H1 (cell line): Measurements from ENCODE around the gene HERC4. TPM values are rescaled to one million over a fixed set of nuclear protein-coding genes. Genes with fewer than 3 reads are reported as not detected.
"Not testable (repeated sequence)": the region's sequence is repeated elsewhere in the genome, so short reads cannot be mapped to it uniquely, and the experiment has no call there.

Source experiments
- CTCF ChIA-PET: fragments of 300-600 bp; sonication (Branson Sonifier 250); formaldehyde crosslinking; loops from one replicate; lab custom pipeline; 2021; ENCODE audit not compliant: partially characterized antibody; lab: Charles Lee
- POLR2A ChIA-PET: fragments of 300-600 bp; sonication (Branson Sonifier 250); formaldehyde crosslinking; loops from one replicate; lab custom pipeline; 2021; ENCODE audit warnings: inconsistent platforms; ENCODE audit not compliant: partially characterized antibody; lab: Charles Lee
- DNase-seq, 2 experiments: peaks; one replicate each; pipeline versions ENCODE4 v3.0.0 to v3.0.0-alpha.2; 2010 to 2022; ENCODE audit warnings: low spot score in 2 of 2, low read depth in 1 of 2, mixed read lengths in 1 of 2
- FAIRE-seq: peaks from 2 replicates; lab custom pipeline; 2011; peaks lifted over from hg19 to GRCh38; lab: Jason Lieb, UNC
- H2AFZ ChIP-seq: 2 replicates; pipeline ENCODE4 v1.8.1; 2012; ENCODE audit warnings: low read length, inconsistent platforms
- H2AK5ac ChIP-seq: 2 replicates; pipeline ENCODE4 v1.6.1; 2013; ENCODE audit warnings: low read depth, low read length
- H2BK120ac ChIP-seq: replicated peaks from 2 replicates; pipeline ENCODE3; 2013; ENCODE audit warnings: low read depth, low read length, inconsistent platforms
- H2BK12ac ChIP-seq: 2 replicates; pipeline ENCODE4 v1.6.1; 2013; ENCODE audit warnings: low read depth, low read length
- H2BK15ac ChIP-seq: 2 replicates; pipeline ENCODE4 v1.6.1; 2013; ENCODE audit warnings: low read length
- H2BK20ac ChIP-seq: 2 replicates; pipeline ENCODE4 v1.6.1; 2013; ENCODE audit warnings: low read length
- H2BK5ac ChIP-seq: 2 replicates; pipeline ENCODE4 v1.6.1; 2013; ENCODE audit warnings: low read depth, low read length
- H3K14ac ChIP-seq: 2 replicates; pipeline ENCODE4 v1.6.1; 2013; ENCODE audit warnings: inconsistent platforms; ENCODE audit not compliant: insufficient read length
- H3K18ac ChIP-seq: 2 replicates; pipeline ENCODE4 v1.6.1; 2013; ENCODE audit warnings: low read length; ENCODE audit errors: extremely low read depth
- H3K23ac ChIP-seq: 2 replicates; pipeline ENCODE4 v1.6.1; 2013; ENCODE audit warnings: inconsistent platforms; ENCODE audit not compliant: insufficient read length
- H3K23me2 ChIP-seq: 2 replicates; pipeline ENCODE4 v1.6.1; 2013; ENCODE audit warnings: low read depth, low read length
- H3K27ac ChIP-seq: 2 replicates; pipeline ENCODE4 v1.6.1; 2011; ENCODE audit warnings: low read depth, low read length, inconsistent platforms
- H3K27me3 ChIP-seq, 4 experiments: replicated peaks in 1 of 4; 1 replicate in 1 of 4; 2 replicates in 3 of 4; pipeline versions ENCODE4 v1.6.1 to v1.8.1; 2011 to 2013; ENCODE audit warnings: low read length in 3 of 4, mild to moderate bottlenecking in 3 of 4, inconsistent platforms in 2 of 4, mixed read lengths in 2 of 4, moderate library complexity in 1 of 4; ENCODE audit not compliant: control insufficient read depth in 3 of 4, insufficient read depth in 3 of 4; ENCODE audit errors: extremely low read depth in 1 of 4
- H3K36me3 ChIP-seq, 4 experiments: 2 replicates each; pipeline versions ENCODE4 v1.6.1 to v1.8.1; 2011 to 2013; ENCODE audit warnings: mild to moderate bottlenecking in 4 of 4, low read length in 3 of 4, moderate library complexity in 2 of 4, control low read depth in 1 of 4, inconsistent platforms in 1 of 4; ENCODE audit not compliant: insufficient read depth in 4 of 4, control insufficient read depth in 2 of 4
- H3K4ac ChIP-seq: replicated peaks from 2 replicates; pipeline ENCODE3; 2013; ENCODE audit warnings: low read length, low read depth, mixed read lengths, inconsistent platforms; ENCODE audit not compliant: insufficient read length
- H3K4me1 ChIP-seq, 4 experiments: replicated peaks in 1 of 4; 1 replicate in 1 of 4; 2 replicates in 3 of 4; pipeline versions ENCODE4 v1.6.1 to v1.8.1; 2011 to 2013; ENCODE audit warnings: low read length in 3 of 4, inconsistent platforms in 2 of 4, mixed read lengths in 1 of 4; ENCODE audit not compliant: insufficient read depth in 4 of 4, control insufficient read depth in 3 of 4
- H3K4me2 ChIP-seq, 2 experiments: 2 replicates each; pipeline versions ENCODE4 v1.6.1 to v1.8.1; 2011 to 2013; ENCODE audit warnings: low read depth in 2 of 2, low read length in 2 of 2, control low read depth in 1 of 2, inconsistent platforms in 1 of 2, mild to moderate bottlenecking in 1 of 2; ENCODE audit not compliant: insufficient read depth in 1 of 2
- H3K4me3 ChIP-seq, 4 experiments: fragments of 200-600, 300-600 bp in 1 of 4; sonication (generic), shearing (Covaris generic), sonication (Bioruptor Twin) in 1 of 4; 2 replicates each; pipeline versions ENCODE4 v1.5.1 to v1.8.1; 2011 to 2016; ENCODE audit warnings: low read length in 4 of 4, low read depth in 3 of 4, control low read depth in 2 of 4, inconsistent platforms in 2 of 4, mild to moderate bottlenecking in 2 of 4, mixed read lengths in 1 of 4, moderate library complexity in 1 of 4; ENCODE audit not compliant: insufficient read depth in 2 of 4; ENCODE audit errors: extremely low read depth in 1 of 4
- H3K56ac ChIP-seq: replicated peaks from 2 replicates; pipeline ENCODE3; 2013; ENCODE audit warnings: low read depth, mild to moderate bottlenecking, mixed read lengths, low read length, inconsistent platforms; ENCODE audit not compliant: insufficient read length
- H3K79me1 ChIP-seq: 2 replicates; pipeline ENCODE4 v1.6.1; 2013; ENCODE audit warnings: low read depth, low read length, control low read depth
- H3K79me2 ChIP-seq, 2 experiments: 2 replicates each; pipeline versions ENCODE4 v1.6.1 to v1.8.1; 2012 to 2013; ENCODE audit warnings: low read length in 2 of 2, mild to moderate bottlenecking in 2 of 2, inconsistent platforms in 1 of 2; ENCODE audit not compliant: insufficient read depth in 2 of 2, control insufficient read depth in 1 of 2
- H3K9ac ChIP-seq, 4 experiments: replicated peaks in 1 of 4; 1 replicate in 1 of 4; 2 replicates in 3 of 4; pipeline versions ENCODE4 v1.6.1 to v1.8.1; 2011 to 2013; ENCODE audit warnings: low read depth in 3 of 4, low read length in 3 of 4, control low read depth in 2 of 4, mild to moderate bottlenecking in 2 of 4, moderate library complexity in 2 of 4, inconsistent platforms in 1 of 4; ENCODE audit errors: extremely low read depth in 1 of 4
- H3K9me3 ChIP-seq, 2 experiments: 2 replicates each; pipeline versions ENCODE4 v1.6.1 to v1.8.1; 2012 to 2013; ENCODE audit warnings: mild to moderate bottlenecking in 2 of 2, moderate library complexity in 2 of 2, control low read depth in 1 of 2, inconsistent platforms in 1 of 2, low read depth in 1 of 2, low read length in 1 of 2, mixed read lengths in 1 of 2; ENCODE audit not compliant: insufficient read depth in 2 of 2
- H4K20me1 ChIP-seq, 2 experiments: replicated peaks in 1 of 2; 2 replicates each; pipeline versions ENCODE3 to v1.8.1; 2011 to 2013; ENCODE audit warnings: inconsistent platforms in 2 of 2, low read length in 2 of 2, mild to moderate bottlenecking in 1 of 2; ENCODE audit not compliant: insufficient read depth in 2 of 2, control insufficient read depth in 1 of 2
- H4K5ac ChIP-seq: 2 replicates; pipeline ENCODE4 v1.6.1; 2013; ENCODE audit warnings: low read length, low read depth, mixed read lengths, inconsistent platforms; ENCODE audit not compliant: insufficient read length
- H4K8ac ChIP-seq: 2 replicates; pipeline ENCODE4 v1.8.0; 2013; ENCODE audit warnings: mild to moderate bottlenecking, moderate library complexity, low read length, inconsistent platforms; ENCODE audit not compliant: insufficient read depth; ENCODE audit errors: extremely low read depth
- H4K91ac ChIP-seq: replicated peaks from 2 replicates; pipeline ENCODE3; 2013; ENCODE audit warnings: low read length, mixed read lengths, inconsistent platforms; ENCODE audit not compliant: insufficient read length
- WGBS, 2 experiments: shearing (Covaris generic) in 1 of 2; methylation state at CpG; one replicate each; pipeline versions ENCODE4 v1.1.6 to v1.1.7; 2013 to 2015; ENCODE audit warnings: low lambda C conversion rate in 2 of 2, mixed read lengths in 2 of 2, inconsistent platforms in 1 of 2, low coverage in 1 of 2, missing lambda C conversion rate in 1 of 2; ENCODE audit not compliant: insufficient replicate concordance in 2 of 2, insufficient coverage in 1 of 2, insufficient read length in 1 of 2; ENCODE audit errors: extremely low coverage in 1 of 2, missing lambda C conversion rate in 1 of 2; 5-methylcytosine and 5-hydroxymethylcytosine counted together
- polyA plus RNA-seq, 7 experiments: library from polyadenylated mRNA; depleted of rRNA in 3 of 7; stranded (reverse) in 5 of 7; unstranded in 2 of 7; fragments of >200 nt in 5 of 7; fragments of 200-250 nt in 2 of 7; gene quantifications; 1 replicate in 5 of 7; 2 replicates in 1 of 7; 4 replicates in 1 of 7; pipeline versions ENCODE4 v1.2.1 to v1.2.3, GENCODE V29; 2011 to 2013; ENCODE audit warnings: missing spikeins in 2 of 7, mixed read lengths in 2 of 7
- total RNA-seq: library from RNA; stranded (reverse); fragmentation: NEBNext Ultra II Directional; extraction: Animal tissue kit (Norgen Biotek cat#: 25700); gene quantifications from 2 replicates; pipeline ENCODE4 v1.2.1, GENCODE V29; 2021

HERC4 gene
- total and polyA plus RNA-seq, 2 of the 8 experiments (the other 6 are each of a cell fraction or from before 2014, with no cell fraction given), result 7.5 to 44.0 TPM

DNA sequence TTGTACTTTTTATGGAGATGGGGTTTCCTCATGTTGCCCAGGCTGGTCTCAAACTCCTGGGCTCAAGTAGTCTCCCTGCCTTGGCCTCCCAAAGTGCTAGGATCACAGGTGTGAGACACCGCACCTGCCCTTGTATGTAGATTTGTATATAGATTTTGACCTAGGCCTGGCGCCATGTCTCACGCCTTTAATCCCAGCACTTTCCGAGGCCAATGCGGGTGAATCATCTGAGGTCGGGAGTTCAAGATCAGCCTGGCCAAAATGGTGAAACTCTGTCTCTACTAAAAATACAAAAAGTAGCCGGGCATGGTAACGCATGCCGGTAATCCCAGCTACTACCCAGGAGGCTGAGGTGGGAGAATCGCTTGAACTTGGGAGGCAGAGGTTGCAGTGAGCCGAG, 197.7 kb downstream of the HERC4 start:
- H3K27ac ChIP-seq, H2BK12ac ChIP-seq, H4K20me1 ChIP-seq, H3K4me1 ChIP-seq, H3K23ac ChIP-seq, FAIRE-seq, H3K4ac ChIP-seq, H2BK120ac ChIP-seq, H2BK15ac ChIP-seq, H2AFZ ChIP-seq, H3K4me2 ChIP-seq, H3K79me1 ChIP-seq, H3K36me3 ChIP-seq, H3K4me3 ChIP-seq, H4K8ac ChIP-seq, H3K23me2 ChIP-seq, H3K27me3 ChIP-seq, H4K5ac ChIP-seq, DNase-seq, H3K18ac ChIP-seq, H3K9ac ChIP-seq, H2BK5ac ChIP-seq, H3K14ac ChIP-seq, H2AK5ac ChIP-seq, H3K79me2 ChIP-seq, H3K56ac ChIP-seq, H3K9me3 ChIP-seq, H2BK20ac ChIP-seq, H4K91ac ChIP-seq: not testable (repeated sequence)
- CTCF ChIA-PET, result interaction anchor here (1.8 to 2.7 kb wide), 2 partner anchors 22 to 89 kb away, joined by 4 to 14 read pairs; no protein-coding TSS in a partner anchor
- 95% methylated on average over 11 of the region's 11 CpGs; no CpG with 5 or more reads in 1 of the 2 experiments for WGBS, 2 experiments
- POLR2A ChIA-PET, result interaction anchor here (0.8 to 1.6 kb wide), 7 partner anchors 9 to 42 kb away, joined by 3 to 6 read pairs (median 4); no protein-coding TSS in a partner anchor
